T-cell (primary cell): ENCODE results near the gene SIAE. TPM values are rescaled to one million over a fixed set of nuclear protein-coding genes. Genes with fewer than 3 reads are reported as not detected.
A peak's percentile ranks its signal among the peaks of the same experiment; 100 is the strongest.

Experiments used
- ATAC-seq, 4 experiments: fragments of 200-7000 bp in 3 of 4; fragments of 150-1000 bp in 1 of 4; cut with Tn5 transposase; replicated peaks in 1 of 4; 1 replicate in 3 of 4; 2 replicates in 1 of 4; pipeline ENCODE4 v1.10.0; 2021; ENCODE audit warnings: moderate library complexity in 3 of 4, mild to moderate bottlenecking in 2 of 4, moderate number of reproducible peaks in 1 of 4
- CTCF ChIA-PET, 2 donors: fragments of 300-600 bp; sonication (Branson Sonifier 250); formaldehyde crosslinking; loops; one replicate each; lab custom pipeline; 2022; ENCODE audit warnings: antibody characterized with exemption in 2 of 2; lab: Charles Lee
- POLR2A ChIA-PET, 2 donors: fragments of 300-600 bp; sonication (Branson Sonifier 250); formaldehyde crosslinking; loops; one replicate each; lab custom pipeline; 2022; ENCODE audit warnings: antibody characterized with exemption in 2 of 2; lab: Charles Lee
- DNase-seq, 35 experiments: peaks; one replicate each; pipeline versions ENCODE4 v3.0.0 to v3.0.0-alpha.2; 2013 to 2023
- H3K27ac ChIP-seq: one replicate; pipeline ENCODE4 v1.5.1; 2013; ENCODE audit warnings: low read length
- H3K27me3 ChIP-seq, 2 experiments: replicated peaks in 1 of 2; 1 replicate in 1 of 2; 2 replicates in 1 of 2; pipeline versions ENCODE4 v1.6.1 to v1.7.0; 2013; ENCODE audit warnings: low read length in 1 of 2, mixed read lengths in 1 of 2; ENCODE audit not compliant: control insufficient read depth in 2 of 2, insufficient read depth in 2 of 2; ENCODE audit errors: extremely low read depth in 1 of 2
- H3K36me3 ChIP-seq, 2 donors: 1 replicate in 1 of 2; 2 replicates in 1 of 2; pipeline versions ENCODE4 v1.6.1 to v1.7.0; 2013; ENCODE audit warnings: low read length in 1 of 2; ENCODE audit not compliant: control insufficient read depth in 2 of 2, insufficient read depth in 1 of 2; ENCODE audit errors: extremely low read depth in 1 of 2
- H3K4me1 ChIP-seq, 2 experiments: 1 replicate in 1 of 2; 2 replicates in 1 of 2; pipeline versions ENCODE4 v1.6.1 to v1.7.0; 2013; ENCODE audit warnings: low read length in 2 of 2, mixed read lengths in 1 of 2; ENCODE audit not compliant: insufficient read depth in 2 of 2, control insufficient read depth in 1 of 2; ENCODE audit errors: extremely low read depth in 1 of 2
- H3K4me3 ChIP-seq, 2 donors: 1 replicate in 1 of 2; 2 replicates in 1 of 2; pipeline versions ENCODE4 v1.5.1 to v1.7.0; 2013; ENCODE audit warnings: mild to moderate bottlenecking in 2 of 2, low read length in 1 of 2, moderate library complexity in 1 of 2; ENCODE audit not compliant: control insufficient read depth in 1 of 2; ENCODE audit errors: extremely low read depth in 1 of 2
- H3K9me3 ChIP-seq: 2 replicates; pipeline ENCODE4 v1.7.0; 2013
- H3K27ac Mint-ChIP-seq, 2 donors: one replicate each; pipeline ENCODE4 v1.8.0; 2020 to 2021; ENCODE audit warnings: mild to moderate bottlenecking in 2 of 2, mixed read lengths in 2 of 2
- H3K27me3 Mint-ChIP-seq, 2 donors: one replicate each; pipeline ENCODE4 v1.8.0; 2021 to 2022; ENCODE audit warnings: mixed read lengths in 2 of 2
- H3K36me3 Mint-ChIP-seq: one replicate; pipeline ENCODE4 v1.8.0; 2021; ENCODE audit warnings: mixed read lengths
- H3K4me1 Mint-ChIP-seq, 3 donors: one replicate each; pipeline ENCODE4 v1.8.0; 2020 to 2022; ENCODE audit warnings: mixed read lengths in 3 of 3, mild to moderate bottlenecking in 1 of 3
- H3K4me3 Mint-ChIP-seq, 3 donors: one replicate each; pipeline ENCODE4 v1.8.0; 2020 to 2022; ENCODE audit warnings: mild to moderate bottlenecking in 3 of 3, mixed read lengths in 3 of 3, moderate library complexity in 3 of 3
- H3K9me3 Mint-ChIP-seq, 3 donors: one replicate each; pipeline ENCODE4 v1.8.0; 2020 to 2022; ENCODE audit warnings: mixed read lengths in 3 of 3
- WGBS: methylation state at CpG from one replicate; pipeline ENCODE4 v1.1.5; 2013; ENCODE audit warnings: missing lambda C conversion rate; ENCODE audit not compliant: insufficient coverage; 5-methylcytosine and 5-hydroxymethylcytosine counted together
- total RNA-seq, 35 experiments: library from RNA in 6 of 35; stranded (reverse) in 6 of 35; fragments of 120-200 nt in 1 of 35; gene quantifications; one replicate each; pipeline versions ENCODE4 v1.2.1 to v1.2.4 and lab custom pipeline; 2013 to 2026

Gene SIAE
- total RNA-seq, 5 donors from 2014 or later (not counting 1 experiment from before 2014, with no cell fraction given) = 3.7 to 9.7 (median 6.2) TPM

GRCh38 chr11:124717421-124717785 lies 43.9 kb upstream of the SIAE start:
- Histone ChIP-seq H3K36me3 (no peaks in the 10 kb centered on the region), H3K27me3 (peaks cover 3 to 41% of the 10 kb centered on the region in 2 experiments), H3K27ac (no peak overlapping the region), H3K9me3 (no peaks in the 10 kb centered on the region), H3K4me1 (peaks cover 15 to 17% of the 10 kb centered on the region in 2 experiments), H3K4me3 (no peak overlapping the region)
- peak overlapping the region; percentile 65 to 91 (median 77) for H3K4me3 Mint-ChIP-seq
- no peak for DNase-seq
- CTCF ChIA-PET = interaction anchor here in 1 of 2 donors (1.1 to 1.7 kb wide), 3 partner anchors 29 to 48 kb away, joined by 3 to 5 read pairs (median 5); partner anchors contain the start of gene ESAM
- POLR2A ChIA-PET = no interaction called here
- WGBS = 52% methylated on average over 5 of the region's 7 CpGs
- no peaks in the 10 kb centered on the region for H3K36me3 Mint-ChIP-seq
- no peak for ATAC-seq
- peaks cover 18 to 29% (median 22%) of the 10 kb centered on the region in 3 donors for H3K4me1 Mint-ChIP-seq
- peak overlapping the region in 1 of 2 donors; percentile 33 for H3K27ac Mint-ChIP-seq
- H3K27me3 Mint-ChIP-seq = peaks cover 40 to 42% of the 10 kb centered on the region in 2 donors
- H3K9me3 Mint-ChIP-seq = no peaks in the 10 kb centered on the region

- H3K4me3 Mint-ChIP-seq = peak overlapping the region in 1 of 3 donors; percentile 91
- Histone ChIP-seq H3K27me3 (peaks cover 3 to 36% of the 10 kb centered on the region in 2 experiments), H3K4me1 (peaks cover 9 to 13% of the 10 kb centered on the region in 2 experiments), H3K4me3 (no peak overlapping the region), H3K9me3 (no peaks in the 10 kb centered on the region), H3K36me3 (no peaks in the 10 kb centered on the region), H3K27ac (no peak overlapping the region)
- ChIA-PET CTCF (interaction anchor here (0.7 to 1.7 kb wide), 3 partner anchors 30 to 234 kb away, joined by 4 to 5 read pairs (median 4); no protein-coding TSS in a partner anchor), POLR2A (interaction anchor here in 1 of 2 donors (0.6 kb wide), 1 partner anchor 117 kb away, joined by 5 read pairs; no protein-coding TSS in a partner anchor)
- peaks cover 13 to 22% (median 15%) of the 10 kb centered on the region in 3 donors for H3K4me1 Mint-ChIP-seq
- no peaks in the 10 kb centered on the region for H3K9me3 Mint-ChIP-seq
- H3K27me3 Mint-ChIP-seq = peaks cover 37 to 38% of the 10 kb centered on the region in 2 donors
- ATAC-seq = no peak
- no peak for DNase-seq
- no CpG with 5 or more reads among the region's 3 CpGs for WGBS
- H3K27ac Mint-ChIP-seq = no peak overlapping the region
- H3K36me3 Mint-ChIP-seq = no peaks in the 10 kb centered on the region
Observed at GRCh38 chr11:124716591-124716990, 43.1 kb upstream of the SIAE start.

- Mint-ChIP-seq H3K36me3 (peaks cover 6% of the 10 kb centered on the region), H3K27me3 (peaks cover 29 to 35% of the 10 kb centered on the region in 2 donors), H3K27ac (no peak overlapping the region), H3K9me3 (peaks cover 3 to 11% (median 6%) of the 10 kb centered on the region in 3 donors), H3K4me3 (no peak overlapping the region), H3K4me1 (peaks cover 2 to 4% (median 2%) of the 10 kb centered on the region in 3 donors)
- POLR2A ChIA-PET = no interaction called here
- no peak for DNase-seq
- ATAC-seq = no peak
- Histone ChIP-seq H3K4me1 (peaks cover under 1 to 2% of the 10 kb centered on the region in 2 experiments), H3K36me3 (peaks cover 0 to 5% of the 10 kb centered on the region in 2 donors), H3K27me3 (peaks cover 2 to 12% of the 10 kb centered on the region in 2 experiments), H3K9me3 (no peaks in the 10 kb centered on the region), H3K27ac (no peak overlapping the region), H3K4me3 (no peak overlapping the region)
- no CpG with 5 or more reads among the region's 3 CpGs for WGBS
- CTCF ChIA-PET = no interaction called here
Observed at GRCh38 chr11:124712392-124712791, 38.9 kb upstream of the SIAE start.

GRCh38 chr11:124707829-124708228 lies 34.3 kb upstream of the SIAE start:
- no peak overlapping the region for H3K27ac Mint-ChIP-seq
- no peak overlapping the region for H3K27ac ChIP-seq
- CTCF ChIA-PET = no interaction called here

GRCh38 chr11:124700028-124700427 lies 26.5 kb upstream of the SIAE start:
- Histone ChIP-seq H3K4me1 (no peaks in the 10 kb centered on the region), H3K27me3 (peaks cover 0 to 2% of the 10 kb centered on the region in 2 experiments), H3K27ac (no peak overlapping the region), H3K9me3 (no peaks in the 10 kb centered on the region), H3K4me3 (no peak overlapping the region), H3K36me3 (no peaks in the 10 kb centered on the region)
- CTCF ChIA-PET = interaction anchor here in 1 of 2 donors (0.6 to 1.3 kb wide), 2 partner anchors 31 to 127 kb away, joined by 3 to 4 read pairs; no protein-coding TSS in a partner anchor
- Mint-ChIP-seq H3K27ac (no peak overlapping the region), H3K9me3 (peaks cover 0 to 7% (median 6%) of the 10 kb centered on the region in 3 donors), H3K4me3 (no peak overlapping the region), H3K4me1 (no peaks in the 10 kb centered on the region), H3K27me3 (peaks cover 8 to 16% of the 10 kb centered on the region in 2 donors), H3K36me3 (peaks cover 10% of the 10 kb centered on the region)
- ATAC-seq = no peak
- POLR2A ChIA-PET = no interaction called here
- DNase-seq = no peak

More at GRCh38 chr11:124707829-124708228, 34.3 kb upstream of the SIAE start:
- H3K27me3 ChIP-seq = peaks cover 0 to 5% of the 10 kb centered on the region in 2 experiments
- DNase-seq (no peak), ATAC-seq (no peak)
- POLR2A ChIA-PET = no interaction called here
- no peaks in the 10 kb centered on the region for H3K9me3 ChIP-seq
- H3K4me1 ChIP-seq = no peaks in the 10 kb centered on the region
- 100% methylated on average over 2 of the region's 4 CpGs for WGBS
- H3K36me3 Mint-ChIP-seq = peaks cover 15% of the 10 kb centered on the region
- H3K4me3 ChIP-seq = no peak overlapping the region
- H3K4me3 Mint-ChIP-seq = no peak overlapping the region
- H3K9me3 Mint-ChIP-seq = peaks cover 6 to 17% (median 6%) of the 10 kb centered on the region in 3 donors
- H3K4me1 Mint-ChIP-seq = no peaks in the 10 kb centered on the region
- peaks cover 3 to 10% of the 10 kb centered on the region in 2 donors for H3K27me3 Mint-ChIP-seq
- peaks cover 0 to 5% of the 10 kb centered on the region in 2 donors for H3K36me3 ChIP-seq

GRCh38 chr11:124699547-124699946 lies 26.0 kb upstream of the SIAE start:
- Mint-ChIP-seq H3K9me3 (peaks cover 0 to 7% (median 6%) of the 10 kb centered on the region in 3 donors), H3K4me1 (no peaks in the 10 kb centered on the region), H3K4me3 (no peak overlapping the region), H3K36me3 (peaks cover 10% of the 10 kb centered on the region), H3K27ac (no peak overlapping the region), H3K27me3 (peaks cover 8 to 16% of the 10 kb centered on the region in 2 donors)
- DNase-seq (no peak), ATAC-seq (no peak)
- Histone ChIP-seq H3K27me3 (peaks cover 0 to 2% of the 10 kb centered on the region in 2 experiments), H3K9me3 (no peaks in the 10 kb centered on the region), H3K36me3 (no peaks in the 10 kb centered on the region), H3K4me1 (no peaks in the 10 kb centered on the region), H3K27ac (no peak overlapping the region), H3K4me3 (no peak overlapping the region)
- CTCF ChIA-PET = interaction anchor here in 1 of 2 donors (0.6 to 1.3 kb wide), 2 partner anchors 30 to 126 kb away, joined by 3 to 4 read pairs; no protein-coding TSS in a partner anchor
- no CpG with 5 or more reads among the region's 1 CpG for WGBS
- POLR2A ChIA-PET = no interaction called here
